HG03565 (cell line): Measurements from ENCODE around the gene FYB1.

Experiments used
- ATAC-seq: cut with Tn5 transposase; IDR thresholded peaks from one replicate; pipeline ENCODE4 v1.9.1; 2021; ENCODE audit warnings: mild to moderate bottlenecking, moderate library complexity; ENCODE audit not compliant: unreplicated experiment

Gene FYB1

DNA sequence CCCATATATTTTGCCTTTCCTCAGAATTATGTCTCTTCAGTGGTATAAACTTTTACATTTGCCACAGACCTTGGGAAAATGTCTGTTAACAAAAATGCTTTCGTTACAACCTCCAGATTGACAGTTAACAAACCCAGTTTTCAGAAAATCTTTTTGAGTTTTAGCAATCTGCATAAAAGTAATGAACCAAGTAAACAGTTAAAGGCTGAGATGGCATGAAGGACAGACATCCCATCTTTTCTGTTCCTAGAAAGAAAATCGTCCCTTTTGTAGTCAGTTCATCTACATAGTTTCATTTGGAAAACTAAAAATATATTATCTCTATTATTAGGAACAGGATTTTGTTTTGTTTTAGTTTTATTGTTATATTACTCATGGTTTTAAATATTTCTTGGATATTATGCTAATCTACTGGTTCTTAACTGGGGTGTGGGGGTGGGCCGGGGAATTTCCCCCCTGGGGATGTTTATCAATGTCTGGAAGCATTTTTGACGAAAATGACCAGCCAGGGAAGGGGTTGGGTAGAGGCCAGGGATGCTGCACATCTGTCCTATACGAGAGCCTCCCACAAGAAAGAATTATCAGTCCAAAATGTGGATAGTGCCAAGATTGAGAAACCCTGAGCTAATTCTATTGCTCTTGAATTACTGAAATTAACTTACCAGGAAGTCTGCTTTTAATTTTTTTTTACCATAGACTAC is 11.9 kb downstream of the FYB1 start:
- no peak for ATAC-seq

DNA sequence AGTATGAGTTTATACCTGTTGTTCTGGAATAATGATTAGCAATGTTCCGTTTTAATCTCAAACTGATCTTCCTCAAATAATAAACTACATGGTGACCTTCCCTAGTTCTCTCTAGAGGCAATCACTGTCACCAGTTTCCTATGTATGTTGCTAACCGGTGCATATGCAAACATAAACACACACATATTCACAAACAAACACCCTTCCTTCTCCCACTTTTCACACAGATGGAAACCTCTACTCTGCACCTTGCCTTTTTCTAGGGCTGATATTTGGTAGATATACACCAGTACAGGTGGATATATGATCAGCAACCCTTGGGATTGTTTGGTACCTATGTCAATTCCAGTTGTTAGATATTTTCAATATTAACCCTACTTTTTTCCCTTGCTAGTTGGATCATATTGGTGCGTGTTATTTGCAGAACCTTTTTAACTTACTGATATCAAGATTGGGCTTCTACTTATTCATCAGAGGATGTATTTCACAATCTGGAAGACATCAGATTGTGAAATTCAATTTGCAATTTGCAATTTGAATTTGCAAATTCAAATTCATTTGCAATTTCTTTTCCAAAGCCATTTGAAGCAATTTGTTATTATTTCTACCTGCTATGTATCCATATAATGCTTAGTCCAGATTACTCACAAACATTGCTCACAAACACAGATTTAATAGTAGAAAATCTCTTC is 12.6 kb downstream of the FYB1 start:
- no peak for ATAC-seq

GRCh38 chr5:39205550-39205949 is 13.8 kb downstream of the FYB1 start:
- ATAC-seq: no peak

DNA sequence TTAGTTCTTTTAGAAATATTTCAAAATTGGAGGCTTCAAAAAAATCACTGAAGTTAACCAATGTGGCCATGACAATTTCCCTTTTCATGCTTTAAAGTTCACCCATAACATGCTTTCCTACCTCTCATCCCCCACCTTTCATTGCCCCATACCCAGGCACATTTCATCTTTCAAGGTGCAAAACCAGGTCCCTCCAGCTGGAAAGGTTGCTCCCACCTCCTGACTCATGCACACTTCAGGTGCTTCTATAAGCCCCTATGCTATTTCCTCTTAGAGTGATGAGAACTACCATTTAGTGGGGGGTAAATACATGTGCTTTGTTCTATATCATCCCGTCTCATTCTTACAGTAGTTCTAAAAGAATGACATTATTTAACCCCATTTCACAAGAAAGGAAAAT is 15.4 kb downstream of the FYB1 start:
- ATAC-seq: no peak

DNA sequence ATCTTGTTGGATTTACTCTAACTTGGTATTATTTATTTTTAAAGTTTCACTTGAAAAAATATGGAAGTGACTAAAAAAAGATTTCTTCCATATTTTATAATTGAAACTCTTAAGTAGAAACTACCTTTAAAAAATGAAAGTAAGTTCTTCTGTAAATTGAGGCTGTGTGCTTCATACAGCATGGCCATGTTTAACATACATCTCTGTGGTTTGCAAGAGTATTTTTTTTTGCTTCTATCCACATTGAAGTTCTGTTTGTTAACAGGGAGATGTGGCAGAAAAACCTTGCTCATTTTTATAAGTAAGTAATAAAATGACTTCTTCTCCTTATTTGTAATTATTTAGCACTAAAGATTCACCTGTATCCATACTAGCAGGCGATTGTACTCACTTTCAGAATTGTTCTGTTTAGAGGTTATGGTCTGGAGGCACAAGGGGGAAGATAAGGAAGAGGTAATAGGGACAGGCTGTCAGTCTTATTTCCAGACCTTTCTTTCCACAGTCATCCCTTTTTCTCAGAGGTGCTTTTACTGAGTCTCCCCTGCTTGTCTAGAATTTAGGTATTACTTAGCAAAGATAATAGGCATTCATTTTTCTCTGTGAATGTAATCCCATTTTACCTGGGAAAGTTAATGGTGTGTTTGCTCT is 16.0 kb downstream of the FYB1 start:
- no peak for ATAC-seq

- ATAC-seq: no peak
These were observed 16.6 kb downstream of the FYB1 start for GRCh38 chr5:39202597-39203274.

GRCh38 chr5:39201781-39202596 is 17.4 kb downstream of the FYB1 start:
- ATAC-seq: no peak

DNA sequence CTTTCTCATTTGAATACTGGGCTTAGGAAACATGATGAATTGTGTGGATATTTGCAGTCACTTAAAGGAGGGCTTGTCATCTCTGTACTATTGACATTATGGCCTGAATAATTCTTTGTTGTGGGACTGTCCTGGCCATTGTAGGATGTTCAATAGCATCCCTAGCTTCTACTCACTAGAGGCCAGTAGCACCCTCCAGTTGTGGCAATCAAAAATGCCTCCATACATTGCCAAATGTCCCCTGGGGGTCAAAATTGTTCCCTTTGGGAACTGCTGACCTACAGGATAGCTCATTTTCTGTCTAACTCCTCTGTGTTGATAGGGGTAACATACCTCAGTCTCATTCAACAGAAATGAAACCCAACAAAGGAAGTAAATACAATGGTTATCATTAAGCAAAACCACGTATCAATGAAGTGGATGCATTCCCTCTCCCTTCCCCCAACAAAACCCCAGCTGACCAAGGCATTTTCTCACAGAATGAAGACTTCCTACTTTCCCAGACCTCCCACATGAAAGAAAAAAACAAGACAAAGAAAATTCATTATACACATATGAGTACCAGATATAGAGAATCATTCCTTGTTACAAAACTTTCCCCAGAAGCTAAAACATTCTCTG is 18.1 kb downstream of the FYB1 start:
- no peak for ATAC-seq

DNA sequence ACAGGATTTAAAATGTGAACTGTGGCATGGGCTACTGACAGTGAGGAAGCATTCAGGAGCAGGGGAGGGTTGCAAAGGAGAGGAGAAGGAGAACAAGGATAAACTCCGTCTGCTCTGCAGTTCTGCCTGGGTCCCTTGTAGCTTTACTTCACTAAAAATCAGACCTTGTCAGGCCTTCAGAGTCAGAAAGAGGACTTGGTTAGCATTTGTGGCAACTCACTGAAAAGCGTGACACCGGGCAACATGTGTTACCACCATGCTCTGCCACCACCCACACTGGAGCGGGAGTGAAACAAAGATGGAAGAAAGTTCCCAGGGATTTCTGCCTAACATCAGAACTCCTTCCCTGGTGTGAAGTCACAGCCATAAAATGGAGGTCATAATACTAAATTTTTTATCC is 19.3 kb downstream of the FYB1 start:
- no peak for ATAC-seq

GRCh38 chr5:39199335-39199734 is 20.0 kb downstream of the FYB1 start:
- ATAC-seq: no peak

DNA sequence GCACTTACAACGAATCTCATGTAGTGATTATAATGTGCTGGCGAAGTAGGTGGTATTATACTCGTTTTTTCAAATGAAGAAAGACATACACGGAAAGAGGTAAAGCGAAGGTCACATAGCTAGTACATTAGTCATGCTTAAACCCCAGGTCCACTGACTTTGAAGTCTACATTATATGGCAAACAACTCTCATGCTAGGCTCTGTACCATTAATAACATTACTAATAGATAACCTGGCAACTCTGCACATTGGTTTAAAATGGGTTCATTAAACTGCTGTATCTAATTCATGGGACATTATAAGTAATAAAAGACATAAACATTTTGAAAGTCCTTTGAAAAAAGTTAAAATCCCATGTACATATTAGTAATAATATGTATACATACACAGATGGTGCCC is 21.2 kb downstream of the FYB1 start:
- no peak for ATAC-seq

GRCh38 chr5:39197556-39197955 is 21.8 kb downstream of the FYB1 start:
- no peak for ATAC-seq

GRCh38 chr5:39195198-39195826 is 24.1 kb downstream of the FYB1 start:
- no peak for ATAC-seq

DNA sequence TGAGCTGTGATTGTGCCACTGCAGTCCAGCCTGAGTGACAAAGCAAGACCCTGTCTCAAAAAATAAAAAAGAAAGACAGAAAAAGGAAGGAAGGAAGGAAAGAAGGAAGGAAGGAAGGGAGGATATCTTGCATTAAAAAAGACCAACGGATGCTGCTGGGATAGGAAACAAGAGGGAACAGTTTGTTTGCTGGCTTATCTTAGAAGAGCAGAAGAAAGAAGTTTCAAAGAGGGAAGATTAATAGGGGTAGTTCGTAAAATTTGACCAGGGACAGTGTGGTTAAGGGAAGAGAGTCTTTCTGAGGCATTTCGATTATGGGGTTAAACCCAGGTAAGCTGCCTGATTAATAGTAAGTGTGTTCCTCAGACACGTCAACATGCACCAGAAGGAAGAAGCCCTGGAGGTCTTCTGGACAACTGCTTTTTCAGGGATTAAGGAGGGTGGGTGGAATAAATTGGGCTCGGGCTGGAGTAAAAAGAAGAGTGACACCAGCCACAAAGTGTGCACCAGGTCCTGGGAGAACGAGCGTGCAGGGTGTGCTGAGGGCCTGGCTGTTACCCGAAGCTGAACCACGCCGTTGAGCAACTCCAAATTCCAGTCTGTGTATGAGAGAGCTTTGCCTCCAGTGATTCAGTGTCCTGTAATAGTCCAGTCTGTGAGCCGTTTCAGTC is 24.8 kb downstream of the FYB1 start:
- ATAC-seq: no peak

DNA sequence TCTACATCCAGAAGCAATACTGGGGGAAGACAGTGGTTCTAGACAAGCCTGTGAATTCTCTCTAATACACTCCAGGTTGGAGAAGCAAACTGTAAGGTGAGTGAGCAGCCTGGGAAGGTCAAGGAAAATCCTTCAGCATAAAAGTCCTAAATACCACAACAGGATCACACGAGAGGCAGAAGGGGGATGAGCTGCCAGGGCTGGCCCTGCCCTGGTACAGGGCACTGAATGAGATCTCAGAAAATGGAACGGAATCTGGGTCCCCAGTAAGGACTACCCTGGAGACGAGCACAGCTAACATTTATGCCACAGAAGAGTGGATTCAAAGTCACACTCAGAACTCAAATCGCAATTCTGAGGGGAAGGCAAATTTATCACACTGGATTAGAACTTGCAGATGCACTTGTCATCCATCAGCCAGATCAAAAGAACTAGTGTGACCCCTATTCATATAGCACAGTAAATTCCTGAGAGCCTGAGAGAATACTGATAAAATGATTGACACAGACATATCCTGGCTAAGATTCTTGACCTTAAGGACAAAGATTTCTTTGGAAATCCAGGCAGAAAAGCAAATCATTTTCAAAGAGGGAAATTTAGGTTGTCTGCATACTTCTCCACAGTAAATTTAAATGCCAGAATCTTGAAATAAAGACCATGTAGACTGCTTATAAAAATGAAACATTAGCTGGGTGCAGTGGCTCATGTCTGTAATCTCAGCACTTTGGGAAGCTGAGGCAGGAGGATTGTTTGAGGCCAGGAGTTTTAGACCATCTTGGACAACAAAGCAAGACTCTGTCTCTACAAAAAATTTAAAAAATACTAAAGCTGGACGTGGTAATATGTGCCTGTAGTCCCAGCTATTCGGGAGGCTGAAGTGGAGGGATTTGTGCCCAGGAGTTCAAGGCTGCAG is 25.6 kb downstream of the FYB1 start:
- ATAC-seq: no peak

DNA sequence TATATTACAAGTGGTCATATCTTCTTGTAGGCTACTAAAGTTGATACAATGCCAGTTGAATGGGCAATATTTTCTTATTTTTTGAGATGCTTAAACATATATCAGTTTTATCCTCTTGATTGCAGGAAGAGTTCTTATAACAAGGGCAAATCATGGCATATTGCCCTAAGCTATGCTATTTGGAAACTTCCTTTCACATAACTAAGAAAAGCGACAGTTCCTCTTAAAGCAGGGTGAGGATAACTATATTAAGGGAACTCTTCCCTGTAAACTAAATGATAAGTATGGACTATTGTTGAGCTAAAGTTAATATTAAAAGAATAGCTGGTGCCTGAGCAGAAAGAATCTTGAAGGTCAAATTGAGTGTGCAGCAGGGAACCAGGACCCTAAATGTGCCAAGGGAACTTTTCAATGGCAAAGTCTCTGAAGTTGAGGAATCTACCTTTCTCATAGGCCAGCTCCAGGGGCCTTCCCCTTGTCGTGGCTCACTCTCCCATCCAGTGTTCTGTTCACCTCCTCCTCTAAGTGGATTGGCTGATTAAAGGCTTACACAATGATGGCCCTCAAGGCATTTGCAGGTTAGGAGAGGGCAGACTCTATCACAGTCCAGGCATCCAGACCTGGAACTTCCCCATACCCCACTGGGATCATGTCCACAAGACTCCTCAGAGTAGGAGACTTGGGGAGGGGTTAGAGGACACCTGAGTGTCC is 26.8 kb downstream of the FYB1 start:
- no peak for ATAC-seq

DNA sequence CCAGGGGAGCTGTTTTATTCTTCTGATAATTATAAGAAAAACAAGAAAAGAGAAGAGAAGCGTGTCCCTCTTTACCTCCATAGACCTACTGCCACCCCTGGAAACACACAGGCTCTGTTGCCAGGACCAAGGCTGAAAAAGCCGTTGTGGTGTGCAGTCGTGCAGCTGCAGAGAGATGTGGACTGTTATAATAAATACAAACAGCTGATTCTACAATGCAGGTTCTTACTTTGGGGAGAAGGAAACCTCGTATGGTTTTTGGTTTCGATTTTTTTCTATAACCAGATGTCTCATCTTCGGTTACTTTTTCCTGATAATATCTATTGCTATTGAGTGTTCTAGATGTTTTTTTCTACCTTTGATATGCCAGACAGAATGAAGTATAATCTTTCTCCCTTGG is 28.1 kb downstream of the FYB1 start:
- peak; percentile 39 for ATAC-seq
